ENCODE measurements around the gene ABCD1. TPM values are rescaled to one million over a fixed set of nuclear protein-coding genes. Genes with fewer than 3 reads are reported as not detected.

The ABCD1 gene
- total and polyA plus RNA-seq, 9 of the 15 experiments (the other 6 are each of a cell fraction or from before 2014, with no cell fraction given) = 0.07 to 6.9 (median 2.2) TPM

GRCh38 chrX:153740631-153741222 is 16.1 kb downstream of the ABCD1 start:
- POLR2A ChIA-PET = interaction anchor here (0.6 to 1.0 kb wide), 2 partner anchors 31 to 69 kb away, joined by 3 read pairs; no protein-coding TSS in a partner anchor
- CTCF ChIA-PET (ENCODE audit: low intra/inter-chr PET ratio) = no interaction called here
- DNase-seq (ENCODE audit: extremely low read depth in 1 of 4, low spot score in 3 of 4) = no peak
- H3K4me3 ChIP-seq = no peak overlapping the region
- H3K4me1 ChIP-seq (replicated peaks in 1 of 2; ENCODE audit: control insufficient read depth in 2 of 2, insufficient read depth in 2 of 2, low read length in 2 of 2) = peaks cover under 1 to 70% of the 10 kb centered on the region in 2 experiments; a peak in 3 of 5 replicates
- no peaks in the 10 kb centered on the region for H3K27me3 ChIP-seq (ENCODE audit: control insufficient read depth in 2 of 2, insufficient read depth in 2 of 2, low read length in 2 of 2)
- no peak overlapping the region for H3K4me2 ChIP-seq (ENCODE audit: insufficient read depth, low read length)
- no peak overlapping the region for H3K27ac ChIP-seq (ENCODE audit: extremely low read depth, low read depth, low read length)
- H3K9ac ChIP-seq (ENCODE audit: insufficient read depth in 1 of 2, low read depth in 2 of 2, low read length in 2 of 2) = no peak overlapping the region
- no TSS peak for BruUV-seq (replicated peaks)
- no peaks in the 10 kb centered on the region for H3K9me3 ChIP-seq (replicated peaks; ENCODE audit: control insufficient read depth, insufficient read depth, low read depth, low read length)
- no peaks in the 10 kb centered on the region for H4K20me1 ChIP-seq (replicated peaks; ENCODE audit: control insufficient read depth, insufficient read depth, low read length)
- in situ Hi-C loops (cut with MboI) (no loop called here), intact Hi-C loops (cut with micrococcal nuclease) (no loop called here)
- H3K79me2 ChIP-seq (ENCODE audit: control insufficient read depth, insufficient read depth, low read length) = no peaks in the 10 kb centered on the region
- no peak for FAIRE-seq
- TF ChIP-seq ELF2 (CRISPR knock-in tag; IDR thresholded peaks at IDR 0.05) (no peak), ZC3H4 (CRISPR knock-in tag; IDR thresholded peaks at IDR 0.05; ENCODE audit: borderline replicate concordance) (no peak), TCF7L2 (IDR thresholded peaks at IDR 0.05; ENCODE audit: low read depth, low read length) (no peak), TBL1XR1 (IDR thresholded peaks at IDR 0.05; ENCODE audit: low read length in 2 of 2) (no peak), PTTG1 (tag; IDR thresholded peaks at IDR 0.05; ENCODE audit: low read depth) (no peak), ZFP36 (IDR thresholded peaks at IDR 0.05; ENCODE audit: low read depth, low read length, partially characterized antibody) (no peak), ATF7 (IDR thresholded peaks at IDR 0.05) (no peak), BCL6 (CRISPR knock-in tag; IDR thresholded peaks at IDR 0.05) (no peak), SRSF1 (IDR thresholded peaks at IDR 0.05; ENCODE audit: low read depth, low read length) (no peak), KDM5B (IDR thresholded peaks at IDR 0.05; ENCODE audit: insufficient replicate concordance, low read depth, low read length) (no peak), CREB1 (IDR thresholded peaks at IDR 0.05) (no peak), CREB1 (CRISPR knock-in tag; IDR thresholded peaks at IDR 0.05) (no peak), SAP30 (IDR thresholded peaks at IDR 0.05; ENCODE audit: borderline replicate concordance, insufficient read depth, low read depth, low read length, poor library complexity, severe bottlenecking) (no peak), SMAD1 (IDR thresholded peaks at IDR 0.05; ENCODE audit: low read depth, low read length, partially characterized antibody) (no peak), ZSCAN32 (CRISPR knock-in tag; IDR thresholded peaks at IDR 0.05) (no peak)
- TF ChIP-seq, protein P1, sequence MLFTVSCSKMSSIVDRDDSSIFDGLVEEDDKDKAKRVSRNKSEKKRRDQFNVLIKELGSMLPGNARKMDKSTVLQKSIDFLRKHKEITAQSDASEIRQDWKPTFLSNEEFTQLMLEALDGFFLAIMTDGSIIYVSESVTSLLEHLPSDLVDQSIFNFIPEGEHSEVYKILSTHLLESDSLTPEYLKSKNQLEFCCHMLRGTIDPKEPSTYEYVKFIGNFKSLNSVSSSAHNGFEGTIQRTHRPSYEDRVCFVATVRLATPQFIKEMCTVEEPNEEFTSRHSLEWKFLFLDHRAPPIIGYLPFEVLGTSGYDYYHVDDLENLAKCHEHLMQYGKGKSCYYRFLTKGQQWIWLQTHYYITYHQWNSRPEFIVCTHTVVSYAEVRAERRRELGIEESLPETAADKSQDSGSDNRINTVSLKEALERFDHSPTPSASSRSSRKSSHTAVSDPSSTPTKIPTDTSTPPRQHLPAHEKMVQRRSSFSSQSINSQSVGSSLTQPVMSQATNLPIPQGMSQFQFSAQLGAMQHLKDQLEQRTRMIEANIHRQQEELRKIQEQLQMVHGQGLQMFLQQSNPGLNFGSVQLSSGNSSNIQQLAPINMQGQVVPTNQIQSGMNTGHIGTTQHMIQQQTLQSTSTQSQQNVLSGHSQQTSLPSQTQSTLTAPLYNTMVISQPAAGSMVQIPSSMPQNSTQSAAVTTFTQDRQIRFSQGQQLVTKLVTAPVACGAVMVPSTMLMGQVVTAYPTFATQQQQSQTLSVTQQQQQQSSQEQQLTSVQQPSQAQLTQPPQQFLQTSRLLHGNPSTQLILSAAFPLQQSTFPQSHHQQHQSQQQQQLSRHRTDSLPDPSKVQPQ (CRISPR knock-in tag; IDR thresholded peaks at IDR 0.05; ENCODE audit: borderline replicate concordance) = no peak
- TF ChIP-seq, protein P2, sequence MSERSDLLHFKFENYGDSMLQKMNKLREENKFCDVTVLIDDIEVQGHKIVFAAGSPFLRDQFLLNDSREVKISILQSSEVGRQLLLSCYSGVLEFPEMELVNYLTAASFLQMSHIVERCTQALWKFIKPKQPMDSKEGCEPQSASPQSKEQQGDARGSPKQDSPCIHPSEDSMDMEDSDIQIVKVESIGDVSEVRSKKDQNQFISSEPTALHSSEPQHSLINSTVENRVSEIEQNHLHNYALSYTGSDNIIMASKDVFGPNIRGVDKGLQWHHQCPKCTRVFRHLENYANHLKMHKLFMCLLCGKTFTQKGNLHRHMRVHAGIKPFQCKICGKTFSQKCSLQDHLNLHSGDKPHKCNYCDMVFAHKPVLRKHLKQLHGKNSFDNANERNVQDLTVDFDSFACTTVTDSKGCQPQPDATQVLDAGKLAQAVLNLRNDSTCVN (CRISPR knock-in tag; IDR thresholded peaks at IDR 0.05) = no peak
- H3K9me1 ChIP-seq (ENCODE audit: control insufficient read depth, insufficient read depth, low read length) = no peaks in the 10 kb centered on the region
- no peak for ATAC-seq
- no peak overlapping the region for H2AFZ ChIP-seq (ENCODE audit: low read depth, low read length)
- WGBS (ENCODE audit: insufficient coverage, low coverage, missing lambda C conversion rate) = 82% methylated on average over 9 of the region's 16 CpGs
- no peaks in the 10 kb centered on the region; the same call in 2 of the 3 replicates for H3K36me3 ChIP-seq (ENCODE audit: control insufficient read depth, insufficient read depth, low read length)
